Upper lobe of right lung (tissue), 1 donor: ENCODE measurements around the gene SERINC2. TPM values are rescaled to one million over a fixed set of nuclear protein-coding genes. Genes with fewer than 3 reads are reported as not detected.
A peak's percentile ranks its signal among the peaks of the same experiment; 100 is the strongest.
"Not testable (repeated sequence)": the region's sequence is repeated elsewhere in the genome, so short reads cannot be mapped to it uniquely, and the experiment has no call there.

ENCODE experiments used
- ATAC-seq: fragments of 200-7000 bp; cut with Tn5 transposase; one replicate; pipeline ENCODE4 v1.9.1; 2020; ENCODE audit warnings: mild to moderate bottlenecking, moderate library complexity
- DNase-seq: peaks from one replicate; pipeline ENCODE4 v3.0.0-alpha.2; 2020
- H3K27ac ChIP-seq: fragments of 200-600 bp; one replicate; pipeline ENCODE4 v1.8.0; 2022
- H3K27me3 ChIP-seq: fragments of 200-600 bp; one replicate; pipeline ENCODE4 v1.8.0; 2022; ENCODE audit warnings: mild to moderate bottlenecking
- H3K36me3 ChIP-seq: fragments of 200-600 bp; one replicate; pipeline ENCODE4 v1.8.0; 2022
- H3K4me1 ChIP-seq: fragments of 200-600 bp; one replicate; pipeline ENCODE4 v1.8.0; 2022
- H3K4me3 ChIP-seq: fragments of 200-600 bp; one replicate; pipeline ENCODE4 v1.8.0; 2022; ENCODE audit warnings: mild to moderate bottlenecking
- H3K9me3 ChIP-seq: fragments of 200-600 bp; one replicate; pipeline ENCODE4 v1.8.0; 2022
- CTCF ChIP-seq: fragments of 200-600 bp; IDR thresholded peaks from one replicate; pipeline ENCODE4 v1.8.0; 2022; ENCODE audit warnings: antibody characterized with exemption
- intact Hi-C: fragments of 100-400 bp; cut with DNase I; formaldehyde crosslinking; loops from one replicate; pipeline ENCODE4 v1.11.0; 2022
- total RNA-seq: library from RNA; stranded (reverse); fragmentation: NEBNext Ultra II Directional; extraction: Animal tissue kit (Norgen Biotek cat#: 25700); gene quantifications from one replicate; pipeline ENCODE4 v1.2.1, GENCODE V29; 2021
- donor health status: DM: no; HTN: yes; CAD: no; lungs with severe emphysema.

SERINC2 gene
- total RNA-seq, 1 donor from 2014 or later, result 40.6 TPM

- no peaks in the 10 kb centered on the region for H3K27me3 ChIP-seq
- intact Hi-C loops, result no loop called here
- TF ChIP-seq CTCF, result no peak
- ATAC-seq (no peak), DNase-seq (no peak)
- H3K4me3 ChIP-seq, result no peak overlapping the region
- no peaks in the 10 kb centered on the region for H3K4me1 ChIP-seq
- H3K36me3 ChIP-seq, result no peaks in the 10 kb centered on the region
- H3K27ac ChIP-seq, result no peak overlapping the region
- H3K9me3 ChIP-seq, result no peaks in the 10 kb centered on the region
Observed at GRCh38 chr1:31476891-31477846, 64.2 kb downstream of the SERINC2 start.

DNA sequence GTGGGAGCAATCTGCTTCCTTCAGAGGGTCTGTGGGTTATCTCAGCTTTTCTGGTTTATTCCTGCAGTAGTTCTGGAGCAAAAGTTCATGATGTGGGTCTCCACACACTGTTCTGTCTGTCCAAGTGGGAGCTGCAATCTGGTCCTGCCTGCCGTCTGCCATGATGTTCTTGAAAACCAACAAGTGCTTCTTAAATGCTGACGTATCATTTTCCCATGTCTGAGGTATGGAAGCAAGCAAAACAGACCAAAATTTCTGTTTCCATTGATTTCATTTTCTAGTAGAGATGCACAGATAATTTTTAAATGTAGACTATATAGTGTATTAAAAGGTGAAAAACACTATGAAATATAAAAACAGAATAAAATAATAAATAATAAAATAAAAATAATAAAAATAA lies 65.2 kb downstream of the SERINC2 start:
- no peak overlapping the region for H3K4me3 ChIP-seq
- H3K4me1 ChIP-seq, result no peaks in the 10 kb centered on the region
- no peaks in the 10 kb centered on the region for H3K27me3 ChIP-seq
- no peak for DNase-seq
- H3K27ac ChIP-seq, result no peak overlapping the region
- no peaks in the 10 kb centered on the region for H3K36me3 ChIP-seq
- H3K9me3 ChIP-seq, result no peaks in the 10 kb centered on the region
- intact Hi-C loops, result no loop called here
- ATAC-seq, result no peak
- TF ChIP-seq CTCF, result no peak

DNA sequence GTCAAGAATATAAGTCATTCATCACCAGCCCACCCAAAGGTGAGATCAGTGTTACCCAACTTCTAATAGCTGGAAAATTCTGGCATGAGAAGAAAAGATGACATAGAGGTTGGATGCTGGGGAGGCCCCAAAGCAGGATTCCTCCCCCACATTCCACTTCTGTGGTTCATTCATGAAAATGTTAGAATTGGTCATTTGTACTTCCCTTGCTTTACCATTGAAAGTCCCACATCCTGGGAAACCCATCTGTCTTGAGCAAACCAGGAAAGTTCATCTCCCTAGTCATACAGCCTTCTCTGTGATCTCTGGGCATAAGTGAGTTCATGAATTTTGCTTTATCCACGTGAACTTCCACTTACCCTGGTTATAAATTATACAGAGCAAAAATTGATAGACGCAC lies 66.8 kb downstream of the SERINC2 start:
- H3K36me3 ChIP-seq, result no peaks in the 10 kb centered on the region
- ATAC-seq, result no peak
- H3K4me3 ChIP-seq, result no peak overlapping the region
- intact Hi-C loops, result no loop called here
- DNase-seq, result no peak
- H3K27ac ChIP-seq, result no peak overlapping the region
- no peak for TF ChIP-seq CTCF
- no peaks in the 10 kb centered on the region for H3K9me3 ChIP-seq
- peaks cover 6% of the 10 kb centered on the region for H3K4me1 ChIP-seq
- H3K27me3 ChIP-seq, result no peaks in the 10 kb centered on the region

GRCh38 chr1:31480426-31480825 lies 67.4 kb downstream of the SERINC2 start:
- DNase-seq, H3K4me1 ChIP-seq, intact Hi-C loops, H3K36me3 ChIP-seq, H3K27me3 ChIP-seq, ATAC-seq, H3K9me3 ChIP-seq, H3K27ac ChIP-seq, H3K4me3 ChIP-seq: not testable (repeated sequence)

DNA sequence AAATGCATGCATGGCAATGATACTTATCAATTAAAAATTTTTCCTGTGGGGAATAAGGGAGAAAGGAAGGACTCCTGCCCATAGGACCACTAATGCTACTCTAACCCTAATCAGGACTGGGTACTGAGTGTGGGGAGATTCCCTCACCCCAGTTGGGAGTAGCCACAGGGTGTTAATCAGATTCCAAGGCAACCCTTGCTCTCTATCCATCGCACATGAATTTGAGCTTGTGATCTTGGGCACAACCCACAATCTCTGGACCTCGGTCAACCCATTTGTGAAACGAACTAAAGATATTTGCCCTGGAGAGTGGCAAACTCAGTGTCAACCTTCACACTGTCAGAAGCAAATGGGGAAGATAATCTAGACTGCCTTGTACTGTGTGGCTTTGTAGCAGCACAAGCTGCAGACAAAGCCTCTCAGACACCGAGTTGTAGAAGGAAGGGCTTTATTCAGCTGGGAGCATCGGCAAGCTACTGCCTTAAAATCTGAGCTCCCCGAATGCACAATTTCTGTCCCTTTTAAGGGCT lies 69.5 kb downstream of the SERINC2 start:
- H3K27ac ChIP-seq, result peak overlapping the region; percentile 56
- ATAC-seq, result peak; percentile 34

More for the DNA sequence above, 69.5 kb downstream of the SERINC2 start:
- DNase-seq, result no peak
- Histone ChIP-seq H3K4me1 (peaks cover 6% of the 10 kb centered on the region), H3K9me3 (no peaks in the 10 kb centered on the region), H3K36me3 (no peaks in the 10 kb centered on the region), H3K4me3 (no peak overlapping the region), H3K27me3 (no peaks in the 10 kb centered on the region)
- intact Hi-C loops, result no loop called here
- no peak for TF ChIP-seq CTCF
